Measurements from ENCODE around the gene SLC9B2.

SLC9B2 gene

DNA sequence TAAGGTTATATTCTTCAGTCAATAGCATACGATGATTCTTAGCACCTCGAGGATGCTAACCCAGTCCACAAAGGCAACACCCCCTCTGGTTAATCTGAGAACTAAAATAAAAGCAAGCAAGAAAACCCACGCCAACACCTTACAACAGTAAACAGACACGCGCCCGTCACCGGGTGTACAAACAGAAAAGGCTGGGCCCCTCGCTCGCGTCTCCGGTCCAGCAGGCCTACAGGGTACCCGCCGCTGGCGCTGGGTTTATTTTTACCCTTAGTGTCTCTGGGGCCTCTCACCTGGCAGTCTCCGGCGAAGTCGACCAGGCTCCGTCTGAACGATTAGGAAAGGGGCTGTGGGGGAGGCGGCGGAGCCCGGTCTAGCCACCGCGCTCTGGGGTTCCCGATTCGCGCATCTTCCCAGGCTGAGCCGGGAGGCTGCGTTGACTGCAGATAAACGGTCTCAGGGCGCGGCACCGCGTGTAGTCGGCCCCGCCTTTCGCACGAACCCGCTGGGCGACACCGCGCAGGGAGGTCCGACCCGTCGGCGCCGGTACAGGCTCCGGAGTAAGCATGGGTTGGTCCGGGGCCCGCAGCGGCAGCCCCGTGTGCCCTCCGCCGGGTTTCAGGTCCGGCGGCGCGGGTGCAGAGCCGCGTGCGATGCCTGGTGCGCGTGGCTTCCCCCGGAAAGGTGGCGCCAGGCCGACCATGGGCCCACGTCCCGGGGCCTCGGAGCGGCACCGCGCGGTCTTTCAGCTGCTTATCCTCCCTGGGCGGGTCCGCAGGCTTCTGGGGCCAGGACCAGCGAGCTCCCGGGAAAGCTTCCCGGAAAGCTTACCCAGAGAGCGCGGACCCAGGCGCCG, 441 bp downstream of the SLC9B2 start:
- peak; percentile 88 for DNase-seq (ENCODE audit: low spot score)

- no peak for DNase-seq (ENCODE audit: low spot score)
These were observed 1.1 kb downstream of the SLC9B2 start for GRCh38 chr4:103075435-103075893.

DNA sequence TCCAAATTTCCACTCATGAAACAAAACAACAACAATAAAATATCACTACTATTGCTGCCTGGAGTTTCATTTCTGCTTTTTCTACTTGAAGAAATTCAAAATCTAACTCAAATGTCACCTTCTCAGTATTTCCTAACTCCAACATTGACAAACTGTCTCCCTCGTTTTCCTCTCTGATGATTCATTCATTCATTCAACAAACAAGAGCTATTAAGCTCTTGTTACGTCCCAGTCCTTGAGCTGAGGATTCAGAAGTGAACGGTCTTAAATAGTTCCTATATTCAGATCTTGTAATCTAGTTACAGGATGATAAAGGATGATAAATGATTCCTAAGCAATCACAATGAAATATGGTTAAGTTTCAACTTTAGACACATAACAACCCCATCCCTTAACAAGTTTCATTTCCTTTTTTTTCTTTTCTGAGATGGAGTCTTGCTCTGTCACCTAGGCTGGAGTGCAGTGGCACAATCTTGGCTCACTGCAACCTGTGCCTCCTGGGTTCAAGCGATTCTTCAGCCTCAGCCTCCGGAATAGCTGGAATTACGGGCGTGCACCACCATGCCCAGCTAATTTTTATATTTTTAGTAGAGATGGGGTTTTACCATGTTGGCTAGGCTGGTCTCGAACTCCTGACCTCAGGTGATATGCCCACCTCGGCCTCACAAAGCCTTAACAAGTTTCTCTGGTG, 1.7 kb downstream of the SLC9B2 start:
- no peak for DNase-seq (ENCODE audit: low spot score)

DNA sequence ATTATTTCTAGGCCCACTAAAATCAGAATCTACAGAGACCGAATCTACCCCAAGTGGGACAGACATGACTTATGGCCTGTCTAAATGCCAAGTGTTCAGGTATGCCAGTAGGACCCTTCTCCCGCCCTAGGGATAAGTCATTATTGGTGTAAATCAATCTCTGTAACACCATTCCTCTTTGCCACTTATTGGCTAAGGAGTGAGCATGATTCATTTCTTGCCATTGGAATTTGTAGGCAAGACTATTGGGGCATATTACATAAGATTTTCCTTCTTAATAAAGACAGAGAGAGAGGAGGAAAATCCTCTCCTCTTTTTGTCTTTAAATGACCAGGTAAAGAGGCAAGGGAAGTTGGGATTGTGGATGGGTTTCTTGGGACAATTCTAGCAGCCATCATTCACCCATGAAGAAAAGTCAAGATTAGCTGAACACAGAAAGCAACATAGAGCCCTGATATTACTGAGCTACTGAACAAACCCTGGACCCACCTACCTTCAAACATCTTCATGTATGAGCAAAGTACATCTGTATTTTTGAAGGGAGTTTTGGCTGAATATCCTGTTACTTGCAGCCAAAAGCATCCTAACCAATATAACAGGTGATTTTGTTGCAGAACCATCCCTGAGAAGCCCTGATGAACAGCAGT, 2.6 kb downstream of the SLC9B2 start:
- no peak for DNase-seq (ENCODE audit: low spot score)

DNA sequence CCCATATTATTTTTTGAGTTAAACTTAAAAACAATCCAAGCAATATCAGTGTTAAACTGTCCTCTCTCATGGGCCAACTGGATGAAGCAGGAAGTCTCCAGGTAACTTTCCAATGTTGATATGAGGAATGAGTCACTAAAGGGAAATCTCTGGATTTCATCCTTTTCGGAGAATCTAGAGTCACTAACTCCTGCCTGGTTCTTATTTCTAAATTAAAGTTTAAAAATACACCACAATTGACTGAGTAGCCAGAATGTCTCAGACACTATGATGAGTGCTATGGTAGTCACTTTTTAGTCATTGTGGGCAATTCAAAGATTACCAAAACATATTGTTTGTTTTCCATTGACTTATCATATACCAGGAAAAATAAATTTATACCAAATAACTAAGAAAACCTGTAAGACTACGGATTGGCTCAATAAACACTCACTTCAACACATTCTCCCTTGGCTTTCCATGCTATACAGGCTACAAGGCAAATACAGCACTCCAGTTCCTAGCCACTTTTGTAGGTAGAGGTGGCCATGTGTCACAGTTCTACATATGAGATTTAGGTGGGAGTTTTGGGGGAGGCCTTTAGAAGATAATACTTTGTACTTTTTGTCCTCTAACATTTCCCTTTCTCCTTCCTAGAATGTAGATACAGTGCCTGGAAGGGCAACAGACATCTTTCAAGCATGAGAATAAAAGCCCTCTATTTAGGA, 8.6 kb downstream of the SLC9B2 start:
- DNase-seq (ENCODE audit: low spot score) = no peak

DNA sequence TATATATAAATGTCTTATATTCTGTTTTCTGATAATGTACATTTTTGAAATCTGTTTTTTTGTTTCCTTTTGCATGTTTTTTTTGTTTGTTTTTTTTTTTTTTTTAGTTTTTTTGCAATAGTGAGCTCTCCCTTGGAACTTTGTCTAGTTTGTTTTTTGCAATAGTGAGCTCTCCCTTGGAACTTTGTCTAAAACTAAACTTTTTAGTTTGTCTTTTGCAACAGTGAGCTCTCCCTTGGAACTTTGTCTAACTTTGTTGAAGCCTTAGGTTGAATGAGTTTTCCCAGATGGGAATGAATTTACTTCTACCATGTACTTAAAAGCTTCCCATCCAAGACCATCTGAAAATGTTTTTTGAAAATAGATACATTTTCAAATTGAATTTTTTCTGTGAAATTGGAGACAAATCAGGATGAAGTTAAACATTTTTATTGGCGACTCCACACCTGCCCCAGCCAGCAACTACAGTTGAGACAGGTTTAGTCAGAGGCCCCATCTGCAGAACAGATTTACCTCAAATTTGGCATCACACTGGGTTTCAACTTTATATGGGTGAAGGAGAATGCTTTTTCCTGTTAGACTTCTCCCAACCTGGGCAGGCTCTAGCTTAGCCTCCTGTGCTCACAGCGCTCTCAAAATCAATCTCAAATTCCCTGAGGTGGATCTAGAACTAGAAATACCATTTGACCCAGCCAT, 16.0 kb downstream of the SLC9B2 start:
- no peak for DNase-seq (ENCODE audit: low spot score)

- no peak for DNase-seq (ENCODE audit: low spot score)
These were observed 22.5 kb downstream of the SLC9B2 start for GRCh38 chr4:103054030-103054429.

DNA sequence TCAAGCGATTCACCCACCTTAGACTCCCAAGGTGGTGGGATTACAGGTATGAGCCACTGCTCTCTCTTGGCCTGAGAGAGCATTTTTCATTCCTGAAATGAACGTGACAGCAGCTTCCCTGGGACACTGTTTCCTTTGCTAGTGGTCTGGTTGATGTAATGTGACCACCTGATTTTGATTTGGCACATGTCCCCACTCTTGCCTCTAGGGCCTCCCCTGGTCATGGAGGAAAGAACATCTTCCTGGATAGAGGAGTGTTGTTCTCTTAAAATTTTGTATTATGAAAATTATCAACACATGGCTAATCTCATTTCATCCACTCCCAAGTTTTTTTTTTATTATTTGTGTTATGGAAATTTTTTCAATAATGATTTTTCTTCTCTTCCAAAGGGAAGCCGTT, 23.8 kb downstream of the SLC9B2 start:
- DNase-seq (ENCODE audit: low spot score) = no peak

- no peak for DNase-seq (ENCODE audit: low spot score)
These were observed 24.4 kb downstream of the SLC9B2 start for GRCh38 chr4:103052145-103052544.

- DNase-seq (ENCODE audit: low spot score) = no peak
These were observed 25.7 kb downstream of the SLC9B2 start for GRCh38 chr4:103050736-103051436.

- DNase-seq (ENCODE audit: low spot score) = no peak
These were observed 29.9 kb downstream of the SLC9B2 start for GRCh38 chr4:103046416-103047290.

GRCh38 chr4:103044183-103044582, 32.4 kb downstream of the SLC9B2 start:
- no peak for DNase-seq (ENCODE audit: low spot score)

DNA sequence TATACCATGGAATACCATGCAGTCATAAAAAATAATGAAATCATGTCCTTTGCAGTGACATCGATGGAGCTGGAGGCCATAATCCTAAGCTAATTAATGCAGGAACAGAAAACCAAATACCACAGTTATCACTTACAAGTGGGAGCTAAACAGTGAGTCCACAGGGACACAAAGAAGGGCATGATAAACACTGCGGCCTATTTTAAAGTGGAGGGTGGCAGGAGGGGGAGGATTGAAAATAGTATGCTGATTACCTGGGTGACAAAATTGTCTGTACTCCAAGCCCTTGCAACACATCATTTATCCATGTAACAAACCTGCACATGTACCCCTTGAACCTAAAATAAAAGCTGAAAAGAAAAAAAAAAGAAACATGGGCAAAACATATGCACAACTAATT, 40.4 kb downstream of the SLC9B2 start:
- DNase-seq (ENCODE audit: low spot score) = no peak

DNA sequence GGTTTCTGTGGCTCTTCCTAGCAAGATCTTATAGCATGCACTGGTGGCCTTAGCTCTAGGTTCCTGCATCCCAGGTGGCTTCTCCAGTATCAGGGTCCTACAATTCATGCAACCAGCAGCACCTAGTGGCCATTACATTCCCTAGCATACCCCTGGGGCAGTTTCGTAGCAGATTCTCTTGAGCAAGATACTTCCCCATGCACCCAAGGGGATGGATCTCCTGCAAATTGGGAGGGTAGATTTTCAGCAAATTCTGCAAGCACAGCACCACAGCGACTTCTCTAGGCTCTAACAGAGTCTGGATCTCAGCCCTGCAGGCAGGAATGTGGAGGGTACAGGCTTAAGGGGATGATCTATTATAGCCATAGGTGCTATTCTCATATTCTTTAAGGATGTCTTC, 44.0 kb downstream of the SLC9B2 start:
- DNase-seq (ENCODE audit: low spot score) = no peak

GRCh38 chr4:103030791-103031190, 45.8 kb downstream of the SLC9B2 start:
- DNase-seq (ENCODE audit: low spot score) = no peak

DNA sequence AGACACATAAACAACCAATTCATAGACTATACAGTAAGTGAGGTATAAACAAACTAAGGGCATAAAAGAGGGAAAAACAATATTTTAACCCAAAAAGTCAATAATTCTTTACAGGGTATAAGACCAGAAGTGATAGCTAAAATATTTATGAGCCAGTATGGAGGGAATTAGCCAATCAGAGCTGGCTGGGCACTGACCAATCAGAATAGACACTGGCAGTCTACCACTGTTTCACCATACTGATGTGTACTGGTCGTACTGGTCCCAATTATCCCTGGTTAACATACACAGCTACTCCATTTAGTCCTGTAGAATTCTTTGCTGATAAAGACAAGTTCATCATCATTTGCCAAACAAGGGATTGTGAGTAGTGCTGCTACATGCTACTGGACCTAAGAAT, 47.3 kb downstream of the SLC9B2 start:
- DNase-seq (ENCODE audit: low spot score) = no peak

GRCh38 chr4:103026868-103027267, 49.7 kb downstream of the SLC9B2 start:
- DNase-seq (ENCODE audit: low spot score) = no peak

- DNase-seq (ENCODE audit: low spot score) = no peak
These were observed 51.6 kb downstream of the SLC9B2 start for GRCh38 chr4:103024996-103025395.

GRCh38 chr4:103021120-103021519, 55.4 kb downstream of the SLC9B2 start:
- no peak for DNase-seq (ENCODE audit: low spot score)
